ENCODE results near the gene PTPN3. TPM values are rescaled to one million over a fixed set of nuclear protein-coding genes. Genes with fewer than 3 reads are reported as not detected.

Gene PTPN3
- total and polyA plus RNA-seq, 2 experiments from 2014 or later: 1.4 to 2.6 TPM

GRCh38 chr9:109422641-109423040 lies 75.5 kb downstream of the PTPN3 start:
- H3K27me3 Mint-ChIP-seq (ENCODE audit: insufficient read depth, low read depth, poor library complexity): no peaks in the 10 kb centered on the region
- H3K4me3 Mint-ChIP-seq: no peak overlapping the region
- no peak overlapping the region for H2AFZ ChIP-seq
- ATAC-seq (no peak), DNase-seq (ENCODE audit: low spot score) (no peak)
- no peak overlapping the region for H3K4me3 ChIP-seq
- TF ChIP-seq NANOG (IDR thresholded peaks at IDR 0.05; ENCODE audit: borderline replicate concordance) (no peak), EZH2 (IDR thresholded peaks at IDR 0.05; ENCODE audit: low read depth, unreplicated experiment) (no peak), CREB1 (CRISPR knock-in tag; IDR thresholded peaks at IDR 0.05; ENCODE audit: low read depth) (no peak), JUNB (IDR thresholded peaks at IDR 0.05; ENCODE audit: unreplicated experiment) (no peak), POLR2AphosphoS5 (IDR thresholded peaks at IDR 0.05; ENCODE audit: low read depth) (no peak), CTCF (conservative IDR thresholded peaks at IDR 0.05; ENCODE audit: low read depth in 2 of 2) (no peak), ZNF114 (CRISPR knock-in tag; IDR thresholded peaks at IDR 0.05) (no peak), STAT1 (IDR thresholded peaks at IDR 0.05; ENCODE audit: unreplicated experiment) (no peak), EZH2phosphoT487 (IDR thresholded peaks at IDR 0.05; ENCODE audit: unreplicated experiment) (no peak), REST (IDR thresholded peaks at IDR 0.05; ENCODE audit: unreplicated experiment) (no peak)
- no peaks in the 10 kb centered on the region for H3K79me2 ChIP-seq (replicated peaks; ENCODE audit: insufficient read depth)
- H3K36me3 ChIP-seq (ENCODE audit: insufficient read depth): no peaks in the 10 kb centered on the region
- no peaks in the 10 kb centered on the region for H3F3A ChIP-seq (replicated peaks; ENCODE audit: low read depth)
- H3K27ac Mint-ChIP-seq: no peak overlapping the region
- no peaks in the 10 kb centered on the region for H3K36me3 Mint-ChIP-seq (ENCODE audit: low read depth)
- H3K27me3 ChIP-seq (ENCODE audit: insufficient read depth): no peaks in the 10 kb centered on the region
- no peak overlapping the region for H3K27ac ChIP-seq (ENCODE audit: low read depth)
- H4K20me1 ChIP-seq (replicated peaks; ENCODE audit: insufficient read depth): no peaks in the 10 kb centered on the region
- H3K9me3 Mint-ChIP-seq: no peaks in the 10 kb centered on the region
- no peak overlapping the region for H3K4me2 ChIP-seq
- no peaks in the 10 kb centered on the region for H3K9me2 ChIP-seq (ENCODE audit: insufficient read depth)
- H3K4me1 ChIP-seq (ENCODE audit: insufficient read depth): peaks cover 7% of the 10 kb centered on the region; the same call in 1 of the 2 replicates
- H3K4me1 Mint-ChIP-seq: peaks cover 16% of the 10 kb centered on the region
